Tracheal epithelial cell (primary cell): Measurements from ENCODE around the gene ORAI3. TPM values are rescaled to one million over a fixed set of nuclear protein-coding genes. Genes with fewer than 3 reads are reported as not detected.

Experiments used
- total RNA-seq: library from RNA; depleted of rRNA; stranded (reverse); fragments of >200 nt; gene quantifications from 2 replicates; pipeline ENCODE4 v1.2.1, GENCODE V29; 2014

ORAI3 gene
- total RNA-seq: 24.3 and 48.8 TPM in 2 replicates

GRCh38 chr16:30948667-30949649 is at the start of gene ORAI3:
TSS of gene ORAI3 (plus strand) at chr16:30949068. CDS start at chr16:30949290, 222 bp downstream.

DNA sequence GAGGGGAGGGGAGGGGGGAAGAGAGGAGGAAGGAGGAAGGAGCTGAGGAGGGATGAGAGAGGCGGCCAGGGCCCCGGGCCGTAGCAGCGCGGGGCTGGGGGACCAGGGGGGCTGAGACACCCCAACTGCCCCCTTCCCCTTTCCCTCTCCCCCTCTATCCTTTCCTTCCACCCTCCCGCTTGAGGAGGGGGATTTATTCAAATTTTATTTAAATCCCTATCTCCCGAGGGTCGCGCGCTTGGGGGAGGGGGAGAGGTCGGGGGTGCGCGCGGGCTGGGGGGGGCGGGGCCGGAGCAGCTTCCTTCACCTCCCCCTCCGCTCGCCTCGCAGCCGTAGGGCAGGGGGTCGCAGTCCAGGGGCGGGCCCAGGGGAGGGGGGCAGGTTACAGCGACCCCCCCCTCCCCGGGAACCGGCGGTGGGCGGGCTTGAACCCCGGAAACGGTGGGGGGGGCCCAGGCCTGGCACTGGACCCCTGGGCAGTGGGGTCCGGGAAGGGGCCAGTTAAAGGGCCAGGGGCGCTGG is 25.3 kb upstream of the ORAI3 start, which contains the start of gene FBXL19:
Gene FBXL19, plus strand, starts transcription at position 19 of the 522 bp plus-strand sequence. CDS start 2,183 bp downstream, outside the sequence.

GRCh38 chr16:30957456-30958174 is 8.7 kb downstream of the ORAI3 start, which contains the start of gene SETD1A:
TSS of gene SETD1A (plus strand) at chr16:30957754. CDS start at chr16:30958732, 978 bp downstream.

GRCh38 chr16:30984669-30985400 is 36.0 kb downstream of the ORAI3 start, which contains the start of gene HSD3B7:
TSS of gene HSD3B7 (plus strand) at chr16:30985207. CDS start at chr16:30985659, 452 bp downstream.

Other genes starting within 250 kb of the ORAI3 start
- gene SRCAP, start 249.9 kb upstream of the ORAI3 start, total RNA-seq: 15.7 and 16.8 TPM in 2 replicates
- gene PHKG2, start 200.6 kb upstream of the ORAI3 start, total RNA-seq: 9.6 and 16.1 TPM in 2 replicates
- 1.4 TPM in 1 of 2 replicates, not detected in the other for gene CFAP119, start 187.0 kb upstream of the ORAI3 start, total RNA-seq
- 50.3 and 56.6 TPM in 2 replicates for gene RNF40, start 186.7 kb upstream of the ORAI3 start, total RNA-seq
- 5.5 and 6.6 TPM in 2 replicates for gene ZNF629, start 161.9 kb upstream of the ORAI3 start, total RNA-seq
- gene BCL7C, start 55.0 kb upstream of the ORAI3 start, total RNA-seq: 28.8 and 34.7 TPM in 2 replicates
- gene CTF1, start 52.5 kb upstream of the ORAI3 start, total RNA-seq: 0.64 and 0.96 TPM in 2 replicates
- gene FBXL19, start 25.5 kb upstream of the ORAI3 start, total RNA-seq: 16.2 and 30.6 TPM in 2 replicates
- 0.96 and 1.5 TPM in 2 replicates for gene SETD1A, start 8.7 kb downstream of the ORAI3 start, total RNA-seq
- gene HSD3B7, start 36.1 kb downstream of the ORAI3 start, total RNA-seq: 14.1 and 25.5 TPM in 2 replicates
- gene STX1B, start 61.6 kb downstream of the ORAI3 start, total RNA-seq: 0.72 TPM in 1 of 2 replicates, not detected in the other
- gene STX4, start 84.5 kb downstream of the ORAI3 start, total RNA-seq: 7.5 and 13.3 TPM in 2 replicates
- gene ZNF668, start 125.2 kb downstream of the ORAI3 start, total RNA-seq: 6.4 and 7.0 TPM in 2 replicates
- gene ZNF646, start 125.4 kb downstream of the ORAI3 start, total RNA-seq: 11.3 and 12.8 TPM in 2 replicates
- 0.64 and 0.96 TPM in 2 replicates for gene PRSS53, start 139.9 kb downstream of the ORAI3 start, total RNA-seq
- 41.1 and 75.7 TPM in 2 replicates for gene VKORC1, start 145.7 kb downstream of the ORAI3 start, total RNA-seq
- 11.7 and 20.7 TPM in 2 replicates for gene BCKDK, start 159.3 kb downstream of the ORAI3 start, total RNA-seq
- gene KAT8, start 168.6 kb downstream of the ORAI3 start, total RNA-seq: 52.3 and 61.0 TPM in 2 replicates
- gene PRSS8, start 186.7 kb downstream of the ORAI3 start, total RNA-seq: 31.5 and 33.0 TPM in 2 replicates
- gene PRSS36, start 201.0 kb downstream of the ORAI3 start, total RNA-seq: 1.9 and 2.8 TPM in 2 replicates
- gene FUS, start 231.1 kb downstream of the ORAI3 start, total RNA-seq: 19.6 and 40.7 TPM in 2 replicates